ENCODE measurements around the gene EFNA4.
A peak's percentile ranks its signal among the peaks of the same experiment; 100 is the strongest.

The EFNA4 gene

GRCh38 chr1:155075535-155075934 lies 12.0 kb downstream of the EFNA4 start:
- no peak for DNase-seq

- no peak for DNase-seq
These were observed 12.8 kb downstream of the EFNA4 start for GRCh38 chr1:155076371-155076770.

- no peak for DNase-seq
These were observed 13.8 kb downstream of the EFNA4 start for GRCh38 chr1:155077346-155077745.

GRCh38 chr1:155077758-155078445 lies 14.4 kb downstream of the EFNA4 start:
- no peak for DNase-seq

GRCh38 chr1:155078469-155079209 lies 15.1 kb downstream of the EFNA4 start, which contains the start of gene EFNA3:
Gene EFNA3, plus strand, starts transcription at chr1:155078837. Its CDS starts 105 bp downstream, at chr1:155078942.
- peak; percentile 63 to 65 for DNase-seq

GRCh38 chr1:155079210-155079486 lies 15.6 kb downstream of the EFNA4 start:
- no peak for DNase-seq

GRCh38 chr1:155079487-155080311 lies 16.2 kb downstream of the EFNA4 start:
- DNase-seq, result no peak

- no peak for DNase-seq
These were observed 17.0 kb downstream of the EFNA4 start for GRCh38 chr1:155080312-155081228.

GRCh38 chr1:155081472-155082300 lies 18.1 kb downstream of the EFNA4 start:
- no peak for DNase-seq

GRCh38 chr1:155082301-155083051 lies 18.9 kb downstream of the EFNA4 start:
- DNase-seq, result no peak

- no peak for DNase-seq
These were observed 19.6 kb downstream of the EFNA4 start for GRCh38 chr1:155083052-155083541.

GRCh38 chr1:155083865-155084721 lies 20.6 kb downstream of the EFNA4 start:
- no peak for DNase-seq

- DNase-seq, result peak; percentile 89 to 93
These were observed 21.4 kb downstream of the EFNA4 start for GRCh38 chr1:155084722-155085503.

GRCh38 chr1:155085504-155086127 lies 22.1 kb downstream of the EFNA4 start:
- DNase-seq, result peak; percentile 87 to 89

GRCh38 chr1:155086128-155086741 lies 22.7 kb downstream of the EFNA4 start:
- DNase-seq, result peak; percentile 66 to 76

GRCh38 chr1:155086856-155087535 lies 23.5 kb downstream of the EFNA4 start:
- DNase-seq, result no peak
